ENCODE results near the gene SORCS2. TPM values are rescaled to one million over a fixed set of nuclear protein-coding genes. Genes with fewer than 3 reads are reported as not detected.

The SORCS2 gene
- polyA plus RNA-seq, 1 donor (not counting 4 experiments of a cell fraction or from before 2014, with no cell fraction given), result 0.09 TPM

GRCh38 chr4:7765666-7766065 is 573.3 kb downstream of the SORCS2 start:
- TF ChIP-seq CTCF (optimal IDR thresholded peaks at IDR 0.05 in 1 of 3, IDR thresholded peaks at IDR 0.05 in 1 of 3, conservative IDR thresholded peaks at IDR 0.05 in 1 of 3; ENCODE audit: extremely low read depth in 1 of 3, insufficient read depth in 2 of 3, low read length in 3 of 3) (no peak), EZH2 (IDR thresholded peaks at IDR 0.05; ENCODE audit: low read length) (no peak)
- Histone ChIP-seq H4K20me1 (ENCODE audit: control insufficient read depth, extremely low read depth, insufficient read depth, low read length) (peaks cover 2% of the 10 kb centered on the region), H3K36me3 (ENCODE audit: control insufficient read depth in 2 of 2, extremely low read depth in 1 of 2, insufficient read depth in 2 of 2, low read length in 2 of 2) (peaks cover 33 to 38% of the 10 kb centered on the region in 2 experiments), H3K9me1 (ENCODE audit: control insufficient read depth, extremely low read depth, insufficient read depth, low read length) (no peaks in the 10 kb centered on the region), H3K4me3 (ENCODE audit: control insufficient read depth in 2 of 3, extremely low read depth in 1 of 3, insufficient read depth in 2 of 3, low read depth in 1 of 3, low read length in 3 of 3) (no peak overlapping the region), H3K27ac (ENCODE audit: control insufficient read depth, insufficient read depth, low read length) (no peak overlapping the region), H2AFZ (ENCODE audit: control insufficient read depth, low read length) (no peak overlapping the region), H3K79me2 (ENCODE audit: control insufficient read depth, insufficient read depth, low read length) (no peaks in the 10 kb centered on the region), H3K4me2 (ENCODE audit: control insufficient read depth, extremely low read depth, insufficient read depth, low read depth, low read length) (no peak overlapping the region), H3K9me3 (ENCODE audit: control insufficient read depth, low read depth, low read length) (no peaks in the 10 kb centered on the region), H3K27me3 (ENCODE audit: control insufficient read depth, extremely low read depth, insufficient read depth, low read length) (no peaks in the 10 kb centered on the region), H3K9ac (ENCODE audit: control insufficient read depth, extremely low read depth, insufficient read depth, low read length) (no peak overlapping the region), H3K4me1 (ENCODE audit: control insufficient read depth, extremely low read depth, insufficient read depth, low read length) (no peaks in the 10 kb centered on the region)
- FAIRE-seq (no peak), DNase-seq (ENCODE audit: low read depth, low spot score) (no peak)
- dilution Hi-C loops (cut with MboI; ENCODE audit: extremely low pct_ligation_motif_present, low sequenced_read_pairs), result no loop called here

- no peak overlapping the region for H3K4me2 ChIP-seq (ENCODE audit: control insufficient read depth, extremely low read depth, insufficient read depth, low read depth, low read length)
- H4K20me1 ChIP-seq (ENCODE audit: control insufficient read depth, extremely low read depth, insufficient read depth, low read length), result peaks cover 2% of the 10 kb centered on the region
- H3K9ac ChIP-seq (ENCODE audit: control insufficient read depth, extremely low read depth, insufficient read depth, low read length), result no peak overlapping the region
- H3K9me3 ChIP-seq (ENCODE audit: control insufficient read depth, low read depth, low read length), result no peaks in the 10 kb centered on the region
- dilution Hi-C loops (cut with MboI; ENCODE audit: extremely low pct_ligation_motif_present, low sequenced_read_pairs), result no loop called here
- no peak overlapping the region for H3K4me3 ChIP-seq (ENCODE audit: control insufficient read depth in 2 of 3, extremely low read depth in 1 of 3, insufficient read depth in 2 of 3, low read depth in 1 of 3, low read length in 3 of 3)
- FAIRE-seq (no peak), DNase-seq (ENCODE audit: low read depth, low spot score) (no peak)
- no peaks in the 10 kb centered on the region for H3K79me2 ChIP-seq (ENCODE audit: control insufficient read depth, insufficient read depth, low read length)
- H3K27me3 ChIP-seq (ENCODE audit: control insufficient read depth, extremely low read depth, insufficient read depth, low read length), result no peaks in the 10 kb centered on the region
- no peak overlapping the region for H2AFZ ChIP-seq (ENCODE audit: control insufficient read depth, low read length)
- H3K27ac ChIP-seq (ENCODE audit: control insufficient read depth, insufficient read depth, low read length), result no peak overlapping the region
- H3K36me3 ChIP-seq (ENCODE audit: control insufficient read depth in 2 of 2, extremely low read depth in 1 of 2, insufficient read depth in 2 of 2, low read length in 2 of 2), result peaks cover 33 to 37% of the 10 kb centered on the region in 2 experiments
- TF ChIP-seq EZH2 (IDR thresholded peaks at IDR 0.05; ENCODE audit: low read length), result no peak
- TF ChIP-seq CTCF (optimal IDR thresholded peaks at IDR 0.05 in 1 of 3, IDR thresholded peaks at IDR 0.05 in 1 of 3, conservative IDR thresholded peaks at IDR 0.05 in 1 of 3; ENCODE audit: extremely low read depth in 1 of 3, insufficient read depth in 2 of 3, low read length in 3 of 3), result no peak
- H3K4me1 ChIP-seq (ENCODE audit: control insufficient read depth, extremely low read depth, insufficient read depth, low read length), result no peaks in the 10 kb centered on the region
- no peaks in the 10 kb centered on the region for H3K9me1 ChIP-seq (ENCODE audit: control insufficient read depth, extremely low read depth, insufficient read depth, low read length)
These were observed 573.7 kb downstream of the SORCS2 start for GRCh38 chr4:7766086-7766485.

Measured in keratinocyte (primary cell).